Upper lobe of left lung (tissue), 6 donors: ENCODE data around the gene CHST5. TPM values are rescaled to one million over a fixed set of nuclear protein-coding genes. Genes with fewer than 3 reads are reported as not detected.

ENCODE experiments used
- ATAC-seq, 2 donors: fragments of 200-7000 bp; cut with Tn5 transposase; one replicate each; pipeline ENCODE4 v1.9.1; 2022; ENCODE audit warnings: mild to moderate bottlenecking in 2 of 2, moderate library complexity in 2 of 2; ENCODE audit not compliant: low FRiP score in 2 of 2
- DNase-seq, 2 donors: peaks; one replicate each; pipeline ENCODE4 v3.0.0-alpha.2; 2019 to 2020
- H3K27ac ChIP-seq, 4 donors: fragments of 200-600 bp; sonication (generic); one replicate each; pipeline ENCODE4 v1.5.1; 2016 to 2019
- H3K27me3 ChIP-seq, 4 donors: fragments of 200-600 bp; sonication (generic); one replicate each; pipeline ENCODE4 v1.5.1; 2017 to 2019
- H3K36me3 ChIP-seq, 4 donors: fragments of 200-600 bp; sonication (generic); one replicate each; pipeline ENCODE4 v1.5.1; 2016 to 2019
- H3K4me1 ChIP-seq, 4 donors: fragments of 200-600 bp; sonication (generic); one replicate each; pipeline ENCODE4 v1.5.1; 2018 to 2019
- H3K4me3 ChIP-seq, 4 donors: fragments of 200-600 bp; sonication (generic); one replicate each; pipeline ENCODE4 v1.5.1; 2017 to 2019; ENCODE audit warnings: mild to moderate bottlenecking in 2 of 4, moderate library complexity in 1 of 4
- H3K9me3 ChIP-seq, 4 donors: fragments of 200-600 bp; sonication (generic); one replicate each; pipeline ENCODE4 v1.5.1; 2018 to 2019
- EP300 ChIP-seq, 4 donors: sonication (generic); formaldehyde crosslinking; IDR thresholded peaks; one replicate each; pipeline ENCODE4 v1.5.1; 2017; ENCODE audit warnings: antibody characterized with exemption in 4 of 4, control low read depth in 2 of 4
- POLR2A ChIP-seq, 4 donors: fragments of 450-650 bp; IDR thresholded peaks; one replicate each; pipeline ENCODE4 v1.5.1; 2016 to 2017; ENCODE audit warnings: antibody characterized with exemption in 4 of 4, mild to moderate bottlenecking in 2 of 4
- POLR2AphosphoS5 ChIP-seq, 2 donors: sonication (generic); formaldehyde crosslinking; IDR thresholded peaks; one replicate each; pipeline ENCODE4 v1.5.1; 2017; ENCODE audit warnings: antibody characterized with exemption in 2 of 2
- WGBS, 2 donors: methylation state at CpG; one replicate each; pipeline ENCODE4 v1.1.5; 2017 to 2018; 5-methylcytosine and 5-hydroxymethylcytosine counted together
- total RNA-seq, 6 donors: library from RNA; depleted of rRNA in 4 of 6; stranded (reverse); fragments of >200 nt in 4 of 6; gene quantifications; one replicate each; pipeline versions ENCODE4 v1.1.0 to v1.2.1, GENCODE V29; 2016 to 2021
- TF ChIP-seq, protein P1 (sequence below), 6 experiments: fragments of 450-650 bp in 4 of 6; fragments of 200-600 bp in 2 of 6; sonication (generic) in 2 of 6; IDR thresholded peaks; one replicate each; pipeline ENCODE4 v1.5.1; 2016 to 2019; ENCODE audit warnings: antibody characterized with exemption in 6 of 6
- donor health status: DM: no; HTN: no; CAD: no; lungs with moderate emphysema.
- donor health status: DM: no; HTN: yes; CAD: no; lungs with severe emphysema.

The CHST5 gene
- total RNA-seq, 6 donors from 2014 or later: 0.11 to 1.7 (median 0.51) TPM; not detected in 3

DNA sequence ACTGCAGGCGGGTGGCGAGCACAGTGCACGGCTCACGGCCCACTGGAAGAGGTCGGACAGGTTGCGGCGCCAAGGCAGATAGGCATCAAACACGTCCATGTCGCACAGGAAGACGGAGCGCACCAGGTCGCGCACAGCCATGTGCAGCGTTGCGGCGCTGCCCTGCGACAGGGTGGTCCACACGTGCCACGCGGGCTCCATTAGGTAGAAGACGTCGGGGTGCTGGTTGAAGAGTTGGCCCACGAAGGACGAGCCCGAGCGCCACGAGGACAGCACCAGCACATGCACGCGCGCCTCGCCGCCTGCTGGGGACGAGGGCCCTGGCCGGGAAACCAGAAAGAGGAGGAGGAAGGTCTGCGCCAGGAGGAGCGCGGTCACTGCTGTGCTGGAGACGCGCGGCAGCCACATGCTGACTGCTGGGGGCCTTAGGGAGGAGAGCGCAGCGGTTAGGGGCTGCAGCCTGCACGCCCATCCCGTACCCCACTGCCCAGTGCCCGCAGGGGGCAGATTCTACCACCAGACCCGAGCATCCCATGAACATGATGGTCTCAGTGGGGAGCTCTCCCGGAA is 56.4 kb downstream of the CHST5 start:
- H3K27ac ChIP-seq: no peak overlapping the region
- H3K9me3 ChIP-seq: no peaks in the 10 kb centered on the region
- no peaks in the 10 kb centered on the region for H3K36me3 ChIP-seq
- TF ChIP-seq, protein P1, sequence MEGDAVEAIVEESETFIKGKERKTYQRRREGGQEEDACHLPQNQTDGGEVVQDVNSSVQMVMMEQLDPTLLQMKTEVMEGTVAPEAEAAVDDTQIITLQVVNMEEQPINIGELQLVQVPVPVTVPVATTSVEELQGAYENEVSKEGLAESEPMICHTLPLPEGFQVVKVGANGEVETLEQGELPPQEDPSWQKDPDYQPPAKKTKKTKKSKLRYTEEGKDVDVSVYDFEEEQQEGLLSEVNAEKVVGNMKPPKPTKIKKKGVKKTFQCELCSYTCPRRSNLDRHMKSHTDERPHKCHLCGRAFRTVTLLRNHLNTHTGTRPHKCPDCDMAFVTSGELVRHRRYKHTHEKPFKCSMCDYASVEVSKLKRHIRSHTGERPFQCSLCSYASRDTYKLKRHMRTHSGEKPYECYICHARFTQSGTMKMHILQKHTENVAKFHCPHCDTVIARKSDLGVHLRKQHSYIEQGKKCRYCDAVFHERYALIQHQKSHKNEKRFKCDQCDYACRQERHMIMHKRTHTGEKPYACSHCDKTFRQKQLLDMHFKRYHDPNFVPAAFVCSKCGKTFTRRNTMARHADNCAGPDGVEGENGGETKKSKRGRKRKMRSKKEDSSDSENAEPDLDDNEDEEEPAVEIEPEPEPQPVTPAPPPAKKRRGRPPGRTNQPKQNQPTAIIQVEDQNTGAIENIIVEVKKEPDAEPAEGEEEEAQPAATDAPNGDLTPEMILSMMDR (IDR thresholded peaks at IDR 0.05): no peak
- TF ChIP-seq EP300 (IDR thresholded peaks at IDR 0.05) (no peak), POLR2A (IDR thresholded peaks at IDR 0.05) (no peak), POLR2AphosphoS5 (IDR thresholded peaks at IDR 0.05) (no peak)
- no peaks in the 10 kb centered on the region for H3K27me3 ChIP-seq
- ATAC-seq (no peak), DNase-seq (peak in 1 of 2 donors; percentile 81)
- no peak overlapping the region for H3K4me3 ChIP-seq
- 95 to 96% methylated on average over 45 to 46 of the region's 47 CpGs for WGBS, 2 donors
- H3K4me1 ChIP-seq: no peaks in the 10 kb centered on the region

Other genes with a start within 250 kb of the CHST5 start
- 100 to 1,000 TPM in 1 of 6 donors, 10 to 100 TPM in 5; 36.8 to 185 (median 50.6) TPM for gene CFDP1, start 102.6 kb downstream of the CHST5 start, total RNA-seq
- gene TMEM170A, start 71.4 kb downstream of the CHST5 start, total RNA-seq: 10 to 100 TPM; 11.5 to 31.6 (median 25.5) TPM
- gene CHST6, start 40.7 kb downstream of the CHST5 start, total RNA-seq: 10 to 100 TPM in 1 of 6 donors, 1 to 10 TPM in 4, under 1 TPM in 1; 0.11 to 11.6 (median 2.2) TPM
- 10 to 100 TPM in 4 of 6 donors, 1 to 10 TPM in 2; 6.3 to 31.2 (median 11.8) TPM for gene TMEM231, start 20.1 kb upstream of the CHST5 start, total RNA-seq
- 100 to 1,000 TPM in 2 of 6 donors, 10 to 100 TPM in 4; 14.7 to 103 (median 81.1) TPM for gene GABARAPL2, start 30.3 kb upstream of the CHST5 start, total RNA-seq
- gene ADAT1, start 87.2 kb upstream of the CHST5 start, total RNA-seq: 10 to 100 TPM; 30.6 to 77.5 (median 46.7) TPM
- 10 to 100 TPM; 59.4 to 94.2 (median 86.3) TPM for gene KARS1, start 111.6 kb upstream of the CHST5 start, total RNA-seq
- 10 to 100 TPM; 45.1 to 70.0 (median 59.1) TPM for gene TERF2IP, start 111.7 kb upstream of the CHST5 start, total RNA-seq
- not detected for gene CPHXL2, start 140.9 kb upstream of the CHST5 start, total RNA-seq
- gene DUXB, start 165.4 kb upstream of the CHST5 start, total RNA-seq: not detected
- gene CPHXL, start 190.4 kb upstream of the CHST5 start, total RNA-seq: not detected